Measurements from ENCODE around the gene COMMD3.

COMMD3 gene

DNA sequence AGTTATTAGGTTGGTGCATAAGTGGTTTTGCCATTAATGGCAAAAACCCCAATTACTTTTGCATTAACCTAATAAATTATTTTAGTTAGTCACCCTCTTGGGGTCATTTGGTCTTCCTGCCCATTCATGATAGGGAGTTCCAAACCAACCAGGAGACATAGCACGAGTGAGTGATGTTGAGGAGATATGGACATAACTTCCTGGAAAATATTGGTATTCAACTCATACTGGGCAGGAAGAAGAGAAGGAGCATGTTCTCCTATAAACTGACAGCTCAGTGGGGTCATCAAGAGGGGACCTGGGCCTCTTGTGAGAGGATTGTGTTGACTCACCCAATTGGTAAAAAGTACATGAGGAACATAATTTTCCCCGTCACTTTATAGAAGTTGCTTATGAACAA lies 52.8 kb downstream of the COMMD3 start:
- no peak for DNase-seq

GRCh38 chr10:22369434-22370072 lies 53.4 kb downstream of the COMMD3 start:
- no peak for DNase-seq

All from activated T-cell treated with anti-CD3 and anti-CD28 coated beads, Interleukin-2, amount 50 U/mL, for 48 hours (primary cell).